Endothelial cell of umbilical vein (primary cell): Measurements from ENCODE around the gene ASAP2. TPM values are rescaled to one million over a fixed set of nuclear protein-coding genes. Genes with fewer than 3 reads are reported as not detected.

ENCODE experiments used
- BruUV-seq: library from RNA; stranded (reverse); fragments of 400-500 nt; replicated peaks from 2 replicates; lab custom pipeline; 2021; lab: Mats Ljungman, UMichigan
- CTCF ChIA-PET: fragments of 300-600, 350-600 bp; sonication (Branson Sonifier 250); formaldehyde crosslinking; loops from one replicate; lab custom pipeline; 2021; ENCODE audit warnings: antibody characterized with exemption, inconsistent platforms; lab: Charles Lee
- POLR2A ChIA-PET: fragments of 300-600, 350-600 bp; sonication (Branson Sonifier 250); formaldehyde crosslinking; loops from one replicate; lab custom pipeline; 2021; ENCODE audit warnings: antibody characterized with exemption, inconsistent platforms; lab: Charles Lee
- DNase-seq: peaks from one replicate; pipeline ENCODE4 v3.0.0-alpha.2; 2011; ENCODE audit warnings: low read depth, low spot score
- FAIRE-seq: peaks from 2 replicates; lab custom pipeline; 2011; peaks lifted over from hg19 to GRCh38; lab: Jason Lieb, UNC
- H2AFZ ChIP-seq: 2 replicates; pipeline ENCODE4 v1.6.0; 2012; ENCODE audit warnings: low read depth, low read length, control low read depth, inconsistent platforms
- H3K27ac ChIP-seq: 2 replicates; pipeline ENCODE4 v1.5.1; 2011; ENCODE audit warnings: low read depth, mild to moderate bottlenecking, control low read depth, low read length, moderate library complexity; ENCODE audit not compliant: insufficient read depth
- H3K27me3 ChIP-seq, 2 experiments: 2 replicates each; pipeline versions ENCODE4 v1.6.0 to v1.6.1; 2011; ENCODE audit warnings: low read length in 2 of 2, mixed read lengths in 1 of 2; ENCODE audit not compliant: control insufficient read depth in 2 of 2, insufficient read depth in 2 of 2
- H3K36me3 ChIP-seq, 2 experiments: 2 replicates in 1 of 2; 3 replicates in 1 of 2; pipeline ENCODE4 v1.5.1; 2011; ENCODE audit warnings: low read length in 2 of 2, mild to moderate bottlenecking in 1 of 2, moderate library complexity in 1 of 2; ENCODE audit not compliant: control insufficient read depth in 2 of 2, insufficient read depth in 2 of 2; ENCODE audit errors: extremely low read depth in 1 of 2
- H3K4me1 ChIP-seq: 3 replicates; pipeline ENCODE4 v1.5.1; 2011; ENCODE audit warnings: mild to moderate bottlenecking, low read length; ENCODE audit not compliant: control insufficient read depth, insufficient read depth; ENCODE audit errors: extremely low read depth
- H3K4me2 ChIP-seq: 2 replicates; pipeline ENCODE4 v1.6.1; 2011; ENCODE audit warnings: low read length, control low read depth, mixed read lengths; ENCODE audit not compliant: insufficient read depth
- H3K4me3 ChIP-seq, 3 experiments: fragments of 200-600 bp in 1 of 3; sonication (generic), shearing (Covaris generic) in 1 of 3; replicated peaks in 1 of 3; 2 replicates each; pipeline ENCODE4 v1.5.1; 2011 to 2016; ENCODE audit warnings: control low read depth in 3 of 3, low read length in 3 of 3, mild to moderate bottlenecking in 2 of 3, inconsistent platforms in 1 of 3, low read depth in 1 of 3, moderate library complexity in 1 of 3; ENCODE audit not compliant: insufficient read depth in 1 of 3
- H3K79me2 ChIP-seq: 2 replicates; pipeline ENCODE4 v1.6.0; 2012; ENCODE audit warnings: low read length, inconsistent platforms; ENCODE audit not compliant: control insufficient read depth, insufficient read depth
- H3K9ac ChIP-seq: replicated peaks from 2 replicates; pipeline ENCODE3; 2011; ENCODE audit warnings: low read length, control low read depth; ENCODE audit not compliant: insufficient read depth; ENCODE audit errors: extremely low read depth
- H3K9me1 ChIP-seq: replicated peaks from 3 replicates; pipeline ENCODE4 v1.6.0; 2011; ENCODE audit warnings: mild to moderate bottlenecking, low read length; ENCODE audit not compliant: control insufficient read depth, insufficient read depth; ENCODE audit errors: extremely low read depth
- H3K9me3 ChIP-seq: replicated peaks from 2 replicates; pipeline ENCODE4 v1.5.1; 2012; ENCODE audit warnings: low read length, inconsistent platforms; ENCODE audit not compliant: control insufficient read depth, insufficient read depth
- H4K20me1 ChIP-seq: replicated peaks from 2 replicates; pipeline ENCODE3; 2011; ENCODE audit warnings: mild to moderate bottlenecking, low read length; ENCODE audit not compliant: control insufficient read depth, insufficient read depth; ENCODE audit errors: extremely low read depth
- CTCF ChIP-seq, 2 donors: IDR thresholded peaks; 1 replicate in 1 of 2; 2 replicates in 1 of 2; pipeline ENCODE4 v1.5.1; 2011; ENCODE audit warnings: low read length in 2 of 2, mild to moderate bottlenecking in 2 of 2, moderate library complexity in 2 of 2, control low read depth in 1 of 2, inconsistent platforms in 1 of 2, low read depth in 1 of 2; ENCODE audit not compliant: insufficient read depth in 1 of 2; ENCODE audit errors: extremely low read depth in 1 of 2
- EZH2 ChIP-seq: IDR thresholded peaks from 2 replicates; pipeline ENCODE4 v1.6.1; 2012; ENCODE audit warnings: borderline replicate concordance, low read depth, mild to moderate bottlenecking, moderate library complexity, low read length, inconsistent platforms; ENCODE audit not compliant: severe bottlenecking
- FOS ChIP-seq: IDR thresholded peaks from 2 replicates; pipeline ENCODE4 v1.6.1; 2011; ENCODE audit warnings: mild to moderate bottlenecking, low read length, moderate library complexity, borderline replicate concordance; ENCODE audit not compliant: insufficient read depth
- GATA2 ChIP-seq: IDR thresholded peaks from 2 replicates; pipeline ENCODE4 v1.7.0; 2011; ENCODE audit warnings: low read depth, mild to moderate bottlenecking, moderate library complexity, mixed read lengths, low read length; ENCODE audit not compliant: insufficient read length, insufficient read depth
- JUN ChIP-seq: IDR thresholded peaks from 2 replicates; pipeline ENCODE4 v1.6.1; 2011; ENCODE audit warnings: borderline replicate concordance, low read depth; ENCODE audit not compliant: insufficient read length, insufficient read depth
- MAX ChIP-seq: IDR thresholded peaks from 2 replicates; pipeline ENCODE4 v1.6.1; 2011; ENCODE audit not compliant: insufficient read depth, insufficient read length
- MYC ChIP-seq: IDR thresholded peaks from one replicate; pipeline ENCODE4 v1.6.1; 2011; ENCODE audit warnings: mild to moderate bottlenecking, low read depth, low read length
- POLR2A ChIP-seq: IDR thresholded peaks from 2 replicates; pipeline ENCODE4 v1.6.1; 2012; ENCODE audit warnings: low read depth, mild to moderate bottlenecking, control low read depth, low read length
- POLR2AphosphoS5 ChIP-seq: IDR thresholded peaks from 2 replicates; pipeline ENCODE4 v1.6.1; 2012; ENCODE audit warnings: low read depth, mild to moderate bottlenecking, control low read depth, low read length, moderate library complexity; ENCODE audit not compliant: insufficient read depth
- dilution Hi-C: fragments of 300-500 bp; cut with MboI; formaldehyde crosslinking; loops from one replicate; pipeline ENCODE4 v1.15.0; 2019; ENCODE audit warnings: low sequenced_read_pairs; ENCODE audit not compliant: extremely low pct_ligation_motif_present
- intact Hi-C: fragments of 100-400 bp; cut with micrococcal nuclease; formaldehyde crosslinking; loops from one replicate; pipeline ENCODE4 v1.10.0; 2022
- polyA plus RNA-seq, 4 experiments: library from polyadenylated mRNA; depleted of rRNA in 3 of 4; stranded (reverse) in 3 of 4; unstranded in 1 of 4; fragments of >200 nt; gene quantifications; 2 replicates each; pipeline versions ENCODE4 v1.2.1 to v1.2.3, GENCODE V29; 2011 to 2012; ENCODE audit warnings: missing spikeins in 1 of 4
- total RNA-seq: library from RNA; stranded (reverse); gene quantifications from 2 replicates; pipeline ENCODE4 v1.2.3, GENCODE V29; 2021

Gene ASAP2
- total and polyA plus RNA-seq, 2 donors (not counting 3 experiments of a cell fraction or from before 2014, with no cell fraction given) = 31.1 to 79.2 TPM

- BruUV-seq = no TSS peak
- Histone ChIP-seq H3K9me1 (no peaks in the 10 kb centered on the region), H3K4me1 (peaks cover 7% of the 10 kb centered on the region), H3K9me3 (no peaks in the 10 kb centered on the region), H3K36me3 (peaks cover 15 to 24% of the 10 kb centered on the region in 2 experiments), H3K79me2 (peaks cover 2% of the 10 kb centered on the region), H3K27ac (no peak overlapping the region), H3K4me2 (no peak overlapping the region), H2AFZ (no peak overlapping the region), H3K9ac (no peak overlapping the region), H3K4me3 (no peak overlapping the region), H4K20me1 (no peaks in the 10 kb centered on the region), H3K27me3 (no peaks in the 10 kb centered on the region)
- CTCF ChIA-PET = interaction anchor here (3.3 kb wide), 1 partner anchor 201 kb away, joined by 7 read pairs; no protein-coding TSS in a partner anchor
- dilution Hi-C loops (no loop called here), intact Hi-C loops (no loop called here)
- DNase-seq = no peak
- FAIRE-seq = no peak
- TF ChIP-seq POLR2AphosphoS5 (no peak), MYC (no peak), JUN (no peak), GATA2 (no peak), FOS (no peak), MAX (no peak), POLR2A (no peak), EZH2 (no peak), CTCF (IDR thresholded peaks at IDR 0.05; ENCODE audit: extremely low read depth in 1 of 2, insufficient read depth in 1 of 2, low read depth in 1 of 2, low read length in 2 of 2) (no peak)
- POLR2A ChIA-PET = no interaction called here
Measured at GRCh38 chr2:9344434-9344833, 137.8 kb downstream of the ASAP2 start.
